ENCODE measurements around the gene HPCAL1. TPM values are rescaled to one million over a fixed set of nuclear protein-coding genes. Genes with fewer than 3 reads are reported as not detected.
A peak's percentile ranks its signal among the peaks of the same experiment; 100 is the strongest.

HPCAL1 gene
- total and polyA plus RNA-seq, 2 donors (not counting 1 experiment from before 2014, with no cell fraction given) = 60.3 to 65.1 TPM

GRCh38 chr2:10406016-10406415 is 103.3 kb downstream of the HPCAL1 start:
- 92% methylated on average over 7 of the region's 10 CpGs for WGBS (ENCODE audit: insufficient coverage)
- intact Hi-C loops (cut with micrococcal nuclease) = no loop called here
- peaks cover 45% of the 10 kb centered on the region for H3K79me2 ChIP-seq (ENCODE audit: control insufficient read depth, insufficient read depth, low read length)
- peaks cover 58 to 63% of the 10 kb centered on the region in 2 donors for H3K4me1 ChIP-seq (ENCODE audit: control insufficient read depth in 2 of 2, insufficient read depth in 2 of 2, low read length in 2 of 2)
- ChIA-PET POLR2A (interaction anchor here (0.5 to 0.9 kb wide), 2 partner anchors 22 to 1059 kb away, joined by 4 to 6 read pairs; no protein-coding TSS in a partner anchor), CTCF (interaction anchor here (1.3 to 9.1 kb wide), 3 partner anchors 25 to 136 kb away, joined by 3 to 207 read pairs (median 178); no protein-coding TSS in a partner anchor)
- DNase-seq (no peak), ATAC-seq (ENCODE audit: low read depth) (no peak)
- peaks cover 0 to 25% of the 10 kb centered on the region in 2 experiments for H3K36me3 ChIP-seq (replicated peaks in 1 of 2; ENCODE audit: control extremely low read depth in 1 of 2, control insufficient read depth in 1 of 2, extremely low read depth in 1 of 2, insufficient read depth in 2 of 2, low read length in 1 of 2)
- H4K20me1 ChIP-seq (ENCODE audit: control insufficient read depth, insufficient read depth, low read length, poor library complexity, severe bottlenecking) = peaks cover 34% of the 10 kb centered on the region
- no peak overlapping the region for H2AFZ ChIP-seq (ENCODE audit: insufficient read depth, low read depth, low read length, poor library complexity, severe bottlenecking)
- no peak overlapping the region for H3K27ac ChIP-seq (ENCODE audit: low read length in 2 of 2)
- no peak overlapping the region for H3K4me2 ChIP-seq (replicated peaks; ENCODE audit: low read depth, low read length, poor library complexity, severe bottlenecking)
- no peak overlapping the region for H3K9ac ChIP-seq (ENCODE audit: low read length)
- H3K27me3 ChIP-seq (replicated peaks in 1 of 4; ENCODE audit: control extremely low read depth in 1 of 4, control insufficient read depth in 3 of 4, insufficient read depth in 4 of 4, low read length in 3 of 4) = no peaks in the 10 kb centered on the region
- Mint-ChIP-seq H3K9me3 (ENCODE audit: insufficient read depth) (no peaks in the 10 kb centered on the region), H3K4me1 (peaks cover 64% of the 10 kb centered on the region), H3K27me3 (no peaks in the 10 kb centered on the region), H3K4me3 (no peak overlapping the region), H3K27ac (peak overlapping the region; percentile 46)
- no peaks in the 10 kb centered on the region for H3K9me3 ChIP-seq (ENCODE audit: control extremely low read depth in 1 of 3, control insufficient read depth in 2 of 3, insufficient read depth in 1 of 3, low read length in 2 of 3)
- TF ChIP-seq, protein P1, sequence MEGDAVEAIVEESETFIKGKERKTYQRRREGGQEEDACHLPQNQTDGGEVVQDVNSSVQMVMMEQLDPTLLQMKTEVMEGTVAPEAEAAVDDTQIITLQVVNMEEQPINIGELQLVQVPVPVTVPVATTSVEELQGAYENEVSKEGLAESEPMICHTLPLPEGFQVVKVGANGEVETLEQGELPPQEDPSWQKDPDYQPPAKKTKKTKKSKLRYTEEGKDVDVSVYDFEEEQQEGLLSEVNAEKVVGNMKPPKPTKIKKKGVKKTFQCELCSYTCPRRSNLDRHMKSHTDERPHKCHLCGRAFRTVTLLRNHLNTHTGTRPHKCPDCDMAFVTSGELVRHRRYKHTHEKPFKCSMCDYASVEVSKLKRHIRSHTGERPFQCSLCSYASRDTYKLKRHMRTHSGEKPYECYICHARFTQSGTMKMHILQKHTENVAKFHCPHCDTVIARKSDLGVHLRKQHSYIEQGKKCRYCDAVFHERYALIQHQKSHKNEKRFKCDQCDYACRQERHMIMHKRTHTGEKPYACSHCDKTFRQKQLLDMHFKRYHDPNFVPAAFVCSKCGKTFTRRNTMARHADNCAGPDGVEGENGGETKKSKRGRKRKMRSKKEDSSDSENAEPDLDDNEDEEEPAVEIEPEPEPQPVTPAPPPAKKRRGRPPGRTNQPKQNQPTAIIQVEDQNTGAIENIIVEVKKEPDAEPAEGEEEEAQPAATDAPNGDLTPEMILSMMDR (IDR thresholded peaks at IDR 0.05) = no peak
- no peak for TF ChIP-seq EZH2 (IDR thresholded peaks at IDR 0.05; ENCODE audit: borderline replicate concordance, insufficient read depth, low read depth, low read length, poor library complexity, severe bottlenecking)
- H3K4me3 ChIP-seq (ENCODE audit: control extremely low read depth in 1 of 5, extremely low read depth in 1 of 5, insufficient read depth in 1 of 5, low read depth in 2 of 5, low read length in 4 of 5) = no peak overlapping the region

DNA sequence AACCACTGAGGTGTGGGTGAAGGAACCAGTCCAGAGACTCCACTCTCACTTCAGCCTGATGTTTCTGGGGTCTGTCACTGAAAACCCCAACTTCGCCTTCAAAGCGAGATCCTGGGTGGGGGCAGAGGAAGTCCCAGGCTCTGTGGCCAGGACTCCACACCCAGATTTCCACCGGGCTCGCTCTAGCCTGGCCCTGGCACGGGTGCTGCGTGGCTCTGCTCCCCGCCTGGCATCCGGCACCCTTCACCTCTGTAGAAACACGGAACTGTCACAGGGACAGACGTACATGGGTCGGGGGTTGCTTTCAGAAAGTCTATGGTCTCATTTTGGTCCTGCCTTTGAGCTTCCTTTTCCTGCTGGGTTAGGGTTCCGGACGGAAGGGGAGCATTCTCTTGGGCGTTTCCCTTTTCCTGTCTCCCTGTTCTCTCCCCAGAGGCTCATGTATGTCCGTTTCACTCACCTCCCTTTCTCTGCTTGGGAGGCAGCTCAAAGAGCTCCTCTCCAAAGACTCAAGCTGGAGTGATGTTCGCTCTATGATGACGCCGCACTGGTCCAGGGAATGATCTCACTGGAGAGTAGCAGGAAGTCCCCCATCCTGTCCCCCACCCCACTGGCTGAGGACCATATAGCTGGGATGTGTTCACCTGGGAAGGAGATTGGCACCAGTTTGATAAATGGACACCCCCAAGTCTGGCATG is 103.9 kb downstream of the HPCAL1 start:
- peaks cover 54 to 63% of the 10 kb centered on the region in 2 donors for H3K4me1 ChIP-seq (ENCODE audit: control insufficient read depth in 2 of 2, insufficient read depth in 2 of 2, low read length in 2 of 2)
- Mint-ChIP-seq H3K4me1 (peaks cover 62% of the 10 kb centered on the region), H3K27me3 (no peaks in the 10 kb centered on the region), H3K4me3 (no peak overlapping the region), H3K9me3 (ENCODE audit: insufficient read depth) (no peaks in the 10 kb centered on the region), H3K27ac (peak overlapping the region; percentile 46)
- peaks cover 27% of the 10 kb centered on the region for H4K20me1 ChIP-seq (ENCODE audit: control insufficient read depth, insufficient read depth, low read length, poor library complexity, severe bottlenecking)
- intact Hi-C loops (cut with micrococcal nuclease) = no loop called here
- ATAC-seq (ENCODE audit: low read depth) (no peak), DNase-seq (no peak)
- peaks cover 0 to 21% of the 10 kb centered on the region in 2 experiments for H3K36me3 ChIP-seq (replicated peaks in 1 of 2; ENCODE audit: control extremely low read depth in 1 of 2, control insufficient read depth in 1 of 2, extremely low read depth in 1 of 2, insufficient read depth in 2 of 2, low read length in 1 of 2)
- TF ChIP-seq, protein P1 (IDR thresholded peaks at IDR 0.05) = no peak
- no peak for TF ChIP-seq EZH2 (IDR thresholded peaks at IDR 0.05; ENCODE audit: borderline replicate concordance, insufficient read depth, low read depth, low read length, poor library complexity, severe bottlenecking)
- CTCF ChIA-PET = interaction anchor here (1.3 to 9.1 kb wide), 5 partner anchors 25 to 137 kb away, joined by 3 to 207 read pairs (median 162); partner anchors contain the start of gene HPCAL1
- no peaks in the 10 kb centered on the region for H3K9me3 ChIP-seq (ENCODE audit: control extremely low read depth in 1 of 3, control insufficient read depth in 2 of 3, insufficient read depth in 1 of 3, low read length in 2 of 3)
- POLR2A ChIA-PET = interaction anchor here (0.5 to 5.0 kb wide), 4 partner anchors 22 to 1058 kb away, joined by 4 to 72 read pairs (median 34); partner anchors contain the start of gene HPCAL1
- no peak overlapping the region for H3K27ac ChIP-seq (ENCODE audit: low read length in 2 of 2)
- no peaks in the 10 kb centered on the region for H3K27me3 ChIP-seq (replicated peaks in 1 of 4; ENCODE audit: control extremely low read depth in 1 of 4, control insufficient read depth in 3 of 4, insufficient read depth in 4 of 4, low read length in 3 of 4)
- H3K4me3 ChIP-seq (ENCODE audit: control extremely low read depth in 1 of 5, extremely low read depth in 1 of 5, insufficient read depth in 1 of 5, low read depth in 2 of 5, low read length in 4 of 5) = no peak overlapping the region
- H2AFZ ChIP-seq (ENCODE audit: insufficient read depth, low read depth, low read length, poor library complexity, severe bottlenecking) = no peak overlapping the region
- H3K9ac ChIP-seq (ENCODE audit: low read length) = no peak overlapping the region
- peak overlapping the region; percentile 78 for H3K4me2 ChIP-seq (replicated peaks; ENCODE audit: low read depth, low read length, poor library complexity, severe bottlenecking)
- peaks cover 51% of the 10 kb centered on the region for H3K79me2 ChIP-seq (ENCODE audit: control insufficient read depth, insufficient read depth, low read length)
- WGBS (ENCODE audit: insufficient coverage) = 86% methylated on average over 16 of the region's 18 CpGs
